MM.1S (cell line): Measurements from ENCODE around the gene KPNA1.

Experiments used
- EZH2 ChIP-seq: fragments of 300-600 bp; sonication (generic); optimal IDR thresholded peaks from 2 replicates; pipeline ENCODE3; 2017; ENCODE audit warnings: low read depth, mild to moderate bottlenecking, antibody characterized with exemption, low read length, mixed read lengths
- EZH2phosphoT487 ChIP-seq: fragments of 300-600 bp; sonication (generic); IDR thresholded peaks from 2 replicates; pipeline ENCODE4 v1.6.1; 2018; ENCODE audit warnings: antibody characterized with exemption, low read length
- TF ChIP-seq, protein P1 (sequence below): fragments of 300-600 bp; sonication (generic); IDR thresholded peaks from 2 replicates; pipeline ENCODE4 v1.5.1; 2016; ENCODE audit warnings: antibody characterized with exemption, low read length, mixed read lengths

DNA sequence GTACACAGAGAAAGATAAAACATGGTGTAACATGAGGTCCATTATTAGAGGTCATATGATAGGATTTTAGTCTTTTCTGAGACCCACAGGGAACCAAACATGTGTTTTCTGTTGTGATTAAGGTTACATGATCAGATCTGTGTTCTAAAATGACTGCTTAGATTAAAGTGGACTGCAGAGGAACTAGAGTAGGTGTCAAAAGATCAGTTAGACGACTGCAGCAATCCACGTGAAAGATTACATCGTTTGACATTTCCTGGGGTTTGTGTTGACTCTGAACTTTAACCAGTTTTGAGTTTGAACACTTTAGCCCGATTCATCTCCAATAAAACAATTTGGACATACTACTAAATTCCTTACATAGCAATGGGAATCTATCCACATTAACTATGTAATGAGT is 136.8 kb downstream of the KPNA1 start:
- TF ChIP-seq, protein P1, sequence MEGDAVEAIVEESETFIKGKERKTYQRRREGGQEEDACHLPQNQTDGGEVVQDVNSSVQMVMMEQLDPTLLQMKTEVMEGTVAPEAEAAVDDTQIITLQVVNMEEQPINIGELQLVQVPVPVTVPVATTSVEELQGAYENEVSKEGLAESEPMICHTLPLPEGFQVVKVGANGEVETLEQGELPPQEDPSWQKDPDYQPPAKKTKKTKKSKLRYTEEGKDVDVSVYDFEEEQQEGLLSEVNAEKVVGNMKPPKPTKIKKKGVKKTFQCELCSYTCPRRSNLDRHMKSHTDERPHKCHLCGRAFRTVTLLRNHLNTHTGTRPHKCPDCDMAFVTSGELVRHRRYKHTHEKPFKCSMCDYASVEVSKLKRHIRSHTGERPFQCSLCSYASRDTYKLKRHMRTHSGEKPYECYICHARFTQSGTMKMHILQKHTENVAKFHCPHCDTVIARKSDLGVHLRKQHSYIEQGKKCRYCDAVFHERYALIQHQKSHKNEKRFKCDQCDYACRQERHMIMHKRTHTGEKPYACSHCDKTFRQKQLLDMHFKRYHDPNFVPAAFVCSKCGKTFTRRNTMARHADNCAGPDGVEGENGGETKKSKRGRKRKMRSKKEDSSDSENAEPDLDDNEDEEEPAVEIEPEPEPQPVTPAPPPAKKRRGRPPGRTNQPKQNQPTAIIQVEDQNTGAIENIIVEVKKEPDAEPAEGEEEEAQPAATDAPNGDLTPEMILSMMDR: no peak
- TF ChIP-seq EZH2phosphoT487: no peak
- no peak for TF ChIP-seq EZH2
